Panc1 (cell line): ENCODE measurements around the gene TTLL5. TPM values are rescaled to one million over a fixed set of nuclear protein-coding genes. Genes with fewer than 3 reads are reported as not detected.

Experiments used
- ATAC-seq: fragments of 200-7000 bp; cut with Tn5 transposase; 2 replicates; pipeline ENCODE4 v1.9.1; 2020; ENCODE audit warnings: mild to moderate bottlenecking, moderate library complexity
- BruUV-seq: library from RNA; stranded (reverse); fragments of 400-500 nt; replicated peaks from 2 replicates; lab custom pipeline; 2021; lab: Mats Ljungman, UMichigan
- CTCF ChIA-PET: fragments of 300-600 bp; sonication (Branson Sonifier 250); formaldehyde crosslinking; loops from one replicate; lab custom pipeline; 2022; ENCODE audit warnings: antibody characterized with exemption; lab: Charles Lee
- POLR2A ChIA-PET: fragments of 300-600 bp; sonication (Branson Sonifier 250); formaldehyde crosslinking; loops from one replicate; lab custom pipeline; 2022; ENCODE audit warnings: antibody characterized with exemption; lab: Charles Lee
- DNase-seq: peaks from one replicate; pipeline ENCODE4 v3.0.0-alpha.2; 2010; ENCODE audit warnings: low read depth, low spot score
- H3K27ac ChIP-seq: 2 replicates; pipeline ENCODE4 v1.5.1; 2011; ENCODE audit warnings: mild to moderate bottlenecking, low read length, inconsistent platforms
- H3K27me3 ChIP-seq: fragments of 200-500 bp; sonication (Bioruptor generic); 2 replicates; pipeline ENCODE4 v1.6.0; 2014; ENCODE audit warnings: low read length, inconsistent platforms; ENCODE audit not compliant: control insufficient read depth, insufficient read depth
- H3K36me3 ChIP-seq: fragments of 200-500 bp; sonication (Bioruptor generic); 2 replicates; pipeline ENCODE4 v1.5.1; 2014; ENCODE audit warnings: inconsistent platforms, mild to moderate bottlenecking, low read length, moderate library complexity; ENCODE audit not compliant: control insufficient read depth, insufficient read depth
- H3K4me1 ChIP-seq: 2 replicates; pipeline ENCODE4 v1.5.1; 2011; ENCODE audit warnings: inconsistent platforms, mild to moderate bottlenecking, low read length, moderate library complexity; ENCODE audit not compliant: control insufficient read depth, insufficient read depth
- H3K4me3 ChIP-seq, 2 experiments: 2 replicates each; pipeline ENCODE4 v1.5.1; 2011 to 2012; ENCODE audit warnings: low read depth in 2 of 2, low read length in 2 of 2, mild to moderate bottlenecking in 2 of 2, inconsistent platforms in 1 of 2, moderate library complexity in 1 of 2
- H3K9me3 ChIP-seq: fragments of 200-500 bp; sonication (Bioruptor generic); 2 replicates; pipeline ENCODE4 v1.5.1; 2014; ENCODE audit warnings: low read depth, mild to moderate bottlenecking, inconsistent platforms, low read length, moderate library complexity; ENCODE audit not compliant: control insufficient read depth, insufficient read depth
- CTCF ChIP-seq: fragments of 450-650 bp; IDR thresholded peaks from 2 replicates; pipeline ENCODE4 v1.5.1; 2017; ENCODE audit warnings: mild to moderate bottlenecking
- POLR2AphosphoS5 ChIP-seq: IDR thresholded peaks from 2 replicates; pipeline ENCODE4 v1.6.1; 2012; ENCODE audit warnings: mild to moderate bottlenecking, low read depth, low read length, moderate library complexity
- REST ChIP-seq, 2 experiments: IDR thresholded peaks; 2 replicates each; pipeline ENCODE4 v1.6.1; 2011 to 2012; ENCODE audit warnings: low read depth in 2 of 2, control low read depth in 1 of 2, low read length in 1 of 2, mild to moderate bottlenecking in 1 of 2, moderate library complexity in 1 of 2; ENCODE audit not compliant: insufficient read depth in 1 of 2
- SIN3A ChIP-seq: IDR thresholded peaks from 2 replicates; pipeline ENCODE4 v1.6.1; 2012; ENCODE audit warnings: low read depth, mild to moderate bottlenecking, low read length, moderate library complexity, borderline replicate concordance; ENCODE audit not compliant: insufficient read depth
- TCF7L2 ChIP-seq: IDR thresholded peaks from 2 replicates; pipeline ENCODE4 v1.6.1; 2011; ENCODE audit warnings: mild to moderate bottlenecking, low read depth, low read length, inconsistent platforms
- in situ Hi-C: cut with HindIII; loops from 2 replicates; pipeline ENCODE4 v1.10.0; 2016; ENCODE audit warnings: low sequenced_read_pairs, low pct_unique_long_range_greater_than_20kb
- intact Hi-C: fragments of 100-400 bp; cut with micrococcal nuclease; formaldehyde crosslinking; loops from one replicate; pipeline ENCODE4 v1.10.0; 2022; ENCODE audit not compliant: unreplicated experiment
- total RNA-seq: library from RNA; stranded (reverse); gene quantifications from one replicate; pipeline ENCODE4 v1.2.1, GENCODE V29; 2021; ENCODE audit not compliant: unreplicated experiment

The TTLL5 gene
- total RNA-seq, 1 experiment from 2014 or later = 23.5 TPM

- Histone ChIP-seq H3K9me3 (no peaks in the 10 kb centered on the region), H3K36me3 (no peaks in the 10 kb centered on the region; the same call in 1 of the 2 replicates), H3K27me3 (no peaks in the 10 kb centered on the region), H3K4me1 (peaks cover 19% of the 10 kb centered on the region), H3K4me3 (peak overlapping the region; percentile 53 to 64), H3K27ac (0 out of 2 replicates have a peak overlapping the region, but pooled peaks have one; percentile 17)
- ATAC-seq (0 out of 2 replicates have a peak, but pooled peaks have one; percentile 1), DNase-seq (no peak)
- CTCF ChIA-PET = interaction anchor here (0.6 to 2.7 kb wide), 7 partner anchors 10 to 438 kb away, joined by 3 to 54 read pairs (median 5); no protein-coding TSS in a partner anchor
- in situ Hi-C loops (no loop called here), intact Hi-C loops (loop anchor here (5.0 kb wide), 1 partner anchor 76 kb away; no protein-coding TSS in a partner anchor)
- TF ChIP-seq TCF7L2 = no peak
- TF ChIP-seq CTCF = no peak
- TF ChIP-seq POLR2AphosphoS5 = no peak
- no peak for TF ChIP-seq SIN3A
- no peak for TF ChIP-seq REST (IDR thresholded peaks at IDR 0.05; ENCODE audit: insufficient read depth in 1 of 2, low read depth in 2 of 2, low read length in 1 of 2)
- POLR2A ChIA-PET = no interaction called here
- no TSS peak for BruUV-seq
These were observed 321.9 kb downstream of the TTLL5 start for GRCh38 chr14:75983019-75983358.

- ATAC-seq = no peak
- POLR2A ChIA-PET = no interaction called here
These were observed 323.6 kb downstream of the TTLL5 start for GRCh38 chr14:75984674-75985073.

More at GRCh38 chr14:75984674-75985073, 323.6 kb downstream of the TTLL5 start:
- CTCF ChIA-PET = interaction anchor here (0.5 to 0.9 kb wide), 2 partner anchors 273 to 274 kb away, joined by 3 to 4 read pairs; no protein-coding TSS in a partner anchor
- H3K4me1 ChIP-seq = peaks cover 16% of the 10 kb centered on the region
- BruUV-seq = no TSS peak
- H3K4me3 ChIP-seq = no peak overlapping the region
- in situ Hi-C loops = no loop called here
- no peaks in the 10 kb centered on the region for H3K27me3 ChIP-seq
- no peak for DNase-seq
- intact Hi-C loops = loop anchor here (5.0 kb wide), 1 partner anchor 77 kb away; no protein-coding TSS in a partner anchor
- H3K36me3 ChIP-seq = no peaks in the 10 kb centered on the region; the same call in 1 of the 2 replicates
- no peak overlapping the region for H3K27ac ChIP-seq
- no peak for TF ChIP-seq SIN3A
- no peak for TF ChIP-seq TCF7L2
- TF ChIP-seq REST (IDR thresholded peaks at IDR 0.05; ENCODE audit: insufficient read depth in 1 of 2, low read depth in 2 of 2, low read length in 1 of 2) = no peak
- no peak for TF ChIP-seq CTCF
- no peaks in the 10 kb centered on the region for H3K9me3 ChIP-seq
